B cell (primary cell): ENCODE measurements around the gene RNF215.

Source experiments
- CTCF ChIP-seq: fragments of 200-600 bp; IDR thresholded peaks from one replicate; pipeline ENCODE4 v1.8.0; 2022; ENCODE audit warnings: antibody characterized with exemption, mild to moderate bottlenecking
- EZH2 ChIP-seq: IDR thresholded peaks from 2 replicates; pipeline ENCODE4 v1.6.1; 2012; ENCODE audit warnings: borderline replicate concordance, low read depth, mild to moderate bottlenecking, moderate library complexity, low read length; ENCODE audit not compliant: insufficient read depth, poor library complexity, severe bottlenecking

GRCh38 chr22:30399718-30400117 lies 12.5 kb upstream of the RNF215 start:
- TF ChIP-seq EZH2 (no peak), CTCF (no peak)
